GM12892 (cell line): ENCODE measurements around the gene CNGA2.

ENCODE experiments used
- DNase-seq: peaks from one replicate; pipeline ENCODE4 v3.0.0; 2011; ENCODE audit not compliant: insufficient read length
- FAIRE-seq: peaks from 2 replicates; lab custom pipeline; 2011; peaks lifted over from hg19 to GRCh38; lab: Jason Lieb, UNC
- POLR2A ChIP-seq: IDR thresholded peaks from 2 replicates; pipeline ENCODE4 v1.6.1; 2011; ENCODE audit warnings: low read depth, low read length, control low read depth
- POLR2AphosphoS5 ChIP-seq: IDR thresholded peaks from 2 replicates; pipeline ENCODE4 v1.6.1; 2011; ENCODE audit warnings: low read depth, low read length, control low read depth
- TAF1 ChIP-seq: IDR thresholded peaks from 2 replicates; pipeline ENCODE4 v1.6.1; 2011; ENCODE audit warnings: low read depth, mild to moderate bottlenecking, control low read depth, low read length, borderline replicate concordance

The CNGA2 gene

DNA sequence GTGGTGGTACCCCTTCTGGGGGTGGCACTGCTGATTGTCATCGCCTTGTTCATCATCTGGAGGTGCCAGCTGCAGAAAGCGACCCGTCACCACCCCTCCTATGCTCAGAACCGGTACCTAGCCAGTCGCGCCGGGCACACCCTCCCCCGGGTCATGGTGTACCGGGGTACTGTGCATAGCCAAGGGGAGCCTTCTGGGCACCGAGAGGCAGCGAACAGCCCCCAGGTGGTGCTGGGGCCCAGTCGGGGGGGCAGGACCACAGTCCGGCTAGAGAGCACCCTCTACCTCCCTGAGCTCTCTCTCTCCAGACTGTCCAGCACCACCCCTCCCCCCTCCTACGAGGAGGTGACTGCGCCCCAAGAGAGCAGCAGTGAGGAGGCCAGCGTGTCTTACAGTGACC lies 34.0 kb upstream of the CNGA2 start:
- FAIRE-seq, result no peak
- TF ChIP-seq TAF1 (no peak), POLR2AphosphoS5 (no peak), POLR2A (no peak)
- no peak for DNase-seq

- TF ChIP-seq TAF1 (no peak), POLR2AphosphoS5 (no peak), POLR2A (no peak)
- no peak for DNase-seq
- no peak for FAIRE-seq
Observed at GRCh38 chrX:151701071-151701470, 33.5 kb upstream of the CNGA2 start.

DNA sequence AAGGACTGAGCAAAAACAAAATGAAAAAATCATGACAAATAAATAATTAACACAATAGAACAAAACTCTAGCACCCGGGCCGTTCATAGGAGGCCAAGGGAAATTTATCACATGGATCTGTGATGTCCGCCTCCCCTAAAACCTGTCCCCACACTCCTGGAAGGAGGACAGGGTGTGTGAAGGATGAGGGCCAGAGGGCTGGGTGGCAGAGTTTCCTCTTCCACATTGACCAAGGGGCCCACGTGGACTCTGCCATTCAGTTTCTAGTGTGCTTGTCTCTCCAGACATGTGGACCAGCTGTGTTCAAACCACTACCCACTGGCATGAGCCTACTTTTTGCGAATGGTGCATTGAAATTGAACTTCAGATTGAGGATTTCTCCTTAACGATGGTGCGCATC lies 33.0 kb upstream of the CNGA2 start:
- FAIRE-seq (no peak), DNase-seq (no peak)
- TF ChIP-seq POLR2AphosphoS5 (no peak), TAF1 (no peak), POLR2A (no peak)

- TF ChIP-seq POLR2AphosphoS5, result no peak
- TF ChIP-seq POLR2A, result no peak
- no peak for TF ChIP-seq TAF1
- FAIRE-seq (no peak), DNase-seq (no peak)
Observed at GRCh38 chrX:151702026-151702714, 32.4 kb upstream of the CNGA2 start.

DNA sequence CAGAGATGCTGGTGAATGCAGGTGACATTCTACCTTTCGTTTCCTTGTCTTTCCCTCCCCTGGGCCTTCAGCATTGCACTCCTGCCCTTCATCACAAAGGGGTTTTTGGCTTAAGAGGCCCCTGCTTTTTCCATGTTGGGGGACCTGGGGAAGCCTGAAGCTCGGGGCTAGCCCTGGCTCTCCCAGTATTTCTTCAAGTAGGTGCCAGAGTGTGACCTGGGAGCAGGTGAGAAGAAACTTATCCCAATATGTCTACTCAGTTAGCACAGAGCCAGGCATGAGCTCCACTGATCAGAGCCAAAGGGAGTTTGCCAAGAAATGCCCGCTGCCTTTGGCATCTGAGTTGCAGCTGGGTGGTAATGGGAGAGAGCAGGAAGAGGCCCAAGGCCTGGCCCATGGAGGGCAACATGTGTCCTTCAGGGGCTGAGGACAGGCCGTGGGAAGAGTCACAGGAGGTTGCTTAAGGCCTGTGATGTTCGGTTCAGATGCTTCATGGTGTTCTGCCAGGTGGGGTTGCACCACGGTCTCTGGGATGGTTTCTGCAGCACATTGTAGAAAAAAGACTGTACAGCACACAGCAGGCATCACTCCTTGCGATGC lies 31.7 kb upstream of the CNGA2 start:
- TF ChIP-seq TAF1, result no peak
- TF ChIP-seq POLR2AphosphoS5, result no peak
- no peak for TF ChIP-seq POLR2A
- FAIRE-seq (no peak), DNase-seq (no peak)

GRCh38 chrX:151703487-151703886 lies 31.1 kb upstream of the CNGA2 start:
- FAIRE-seq, result no peak
- no peak for DNase-seq
- TF ChIP-seq TAF1 (no peak), POLR2AphosphoS5 (no peak), POLR2A (no peak)

- FAIRE-seq (no peak), DNase-seq (no peak)
- TF ChIP-seq POLR2A (no peak), TAF1 (no peak), POLR2AphosphoS5 (no peak)
Observed at GRCh38 chrX:151704041-151704663, 30.4 kb upstream of the CNGA2 start.

GRCh38 chrX:151708821-151709220 lies 25.7 kb upstream of the CNGA2 start:
- no peak for TF ChIP-seq TAF1
- FAIRE-seq, result no peak
- no peak for DNase-seq

GRCh38 chrX:151710457-151710856 lies 24.1 kb upstream of the CNGA2 start:
- FAIRE-seq (no peak), DNase-seq (no peak)
- TF ChIP-seq POLR2AphosphoS5 (no peak), POLR2A (no peak), TAF1 (no peak)

DNA sequence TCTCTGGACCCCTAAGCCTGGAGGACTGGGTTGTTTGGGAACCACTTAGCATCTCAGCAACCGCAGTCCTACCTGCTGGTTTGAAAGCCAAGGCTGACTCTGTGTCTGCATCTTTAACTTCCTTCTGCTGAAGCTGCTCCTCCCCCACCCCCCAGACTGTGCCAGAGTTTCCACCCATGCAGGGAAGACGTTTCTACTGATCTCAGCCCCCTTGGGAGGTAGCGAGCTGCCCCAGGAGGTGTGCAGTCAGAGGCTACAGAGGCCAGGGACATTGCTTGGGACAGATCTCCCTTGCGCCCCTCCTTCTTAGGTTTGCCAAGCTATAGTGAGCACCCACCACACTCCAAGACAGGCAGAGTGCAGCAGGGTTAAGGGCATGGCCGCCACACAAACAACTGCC lies 23.4 kb upstream of the CNGA2 start:
- DNase-seq (no peak), FAIRE-seq (no peak)
- TF ChIP-seq POLR2AphosphoS5 (no peak), TAF1 (no peak), POLR2A (no peak)

DNA sequence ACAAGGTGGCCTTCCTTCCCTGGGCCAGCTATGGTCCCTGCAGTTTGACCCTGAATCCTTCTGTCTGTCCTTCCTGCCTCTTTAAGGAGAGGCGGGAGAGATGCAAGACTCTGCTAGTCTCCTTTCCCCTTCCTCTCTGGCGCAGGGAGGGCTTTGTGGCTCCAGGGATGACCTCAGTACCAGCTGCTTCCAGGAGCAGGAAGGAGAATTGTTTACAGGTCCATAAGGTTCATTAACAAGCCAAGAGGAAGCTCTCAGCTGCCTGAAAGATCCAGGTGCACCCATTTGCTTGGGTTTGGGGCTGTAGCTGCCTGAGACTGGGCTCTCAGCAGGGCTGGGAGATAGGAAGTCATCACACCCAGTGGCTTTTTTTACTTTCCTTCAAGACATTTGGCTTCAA lies 22.8 kb upstream of the CNGA2 start:
- TF ChIP-seq POLR2AphosphoS5, result no peak
- no peak for TF ChIP-seq TAF1
- TF ChIP-seq POLR2A, result no peak
- DNase-seq (no peak), FAIRE-seq (no peak)

- FAIRE-seq, result no peak
- no peak for DNase-seq
- no peak for TF ChIP-seq TAF1
- TF ChIP-seq POLR2AphosphoS5, result no peak
- TF ChIP-seq POLR2A, result no peak
Observed at GRCh38 chrX:151712253-151712652, 22.3 kb upstream of the CNGA2 start.
